ENCODE results near the gene PARP15.

- TF ChIP-seq, protein P1, sequence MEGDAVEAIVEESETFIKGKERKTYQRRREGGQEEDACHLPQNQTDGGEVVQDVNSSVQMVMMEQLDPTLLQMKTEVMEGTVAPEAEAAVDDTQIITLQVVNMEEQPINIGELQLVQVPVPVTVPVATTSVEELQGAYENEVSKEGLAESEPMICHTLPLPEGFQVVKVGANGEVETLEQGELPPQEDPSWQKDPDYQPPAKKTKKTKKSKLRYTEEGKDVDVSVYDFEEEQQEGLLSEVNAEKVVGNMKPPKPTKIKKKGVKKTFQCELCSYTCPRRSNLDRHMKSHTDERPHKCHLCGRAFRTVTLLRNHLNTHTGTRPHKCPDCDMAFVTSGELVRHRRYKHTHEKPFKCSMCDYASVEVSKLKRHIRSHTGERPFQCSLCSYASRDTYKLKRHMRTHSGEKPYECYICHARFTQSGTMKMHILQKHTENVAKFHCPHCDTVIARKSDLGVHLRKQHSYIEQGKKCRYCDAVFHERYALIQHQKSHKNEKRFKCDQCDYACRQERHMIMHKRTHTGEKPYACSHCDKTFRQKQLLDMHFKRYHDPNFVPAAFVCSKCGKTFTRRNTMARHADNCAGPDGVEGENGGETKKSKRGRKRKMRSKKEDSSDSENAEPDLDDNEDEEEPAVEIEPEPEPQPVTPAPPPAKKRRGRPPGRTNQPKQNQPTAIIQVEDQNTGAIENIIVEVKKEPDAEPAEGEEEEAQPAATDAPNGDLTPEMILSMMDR (IDR thresholded peaks at IDR 0.05; ENCODE audit: poor library complexity), result no peak
- TF ChIP-seq EZH2phosphoT487 (IDR thresholded peaks at IDR 0.05; ENCODE audit: low read depth, severe bottlenecking, unreplicated experiment), result no peak
- no peak for TF ChIP-seq EZH2 (IDR thresholded peaks at IDR 0.05; ENCODE audit: borderline replicate concordance)
These were observed 1.1 kb upstream of the PARP15 start for GRCh38 chr3:122576174-122576940.
